Hindlimb muscle (tissue), 1 donor: Measurements from ENCODE around the gene FOXA2. TPM values are rescaled to one million over a fixed set of nuclear protein-coding genes. Genes with fewer than 3 reads are reported as not detected.

Experiments used
- DNase-seq: peaks from one replicate; pipeline ENCODE4 v3.0.0-alpha.2; 2013
- polyA plus RNA-seq: library from polyadenylated mRNA; unstranded; fragments of 120-200 nt; gene quantifications from one replicate; pipeline ENCODE4 v1.2.1, GENCODE V29; 2013; ENCODE audit not compliant: insufficient read length

FOXA2 gene
- polyA plus RNA-seq, 1 donor, result not detected

DNA sequence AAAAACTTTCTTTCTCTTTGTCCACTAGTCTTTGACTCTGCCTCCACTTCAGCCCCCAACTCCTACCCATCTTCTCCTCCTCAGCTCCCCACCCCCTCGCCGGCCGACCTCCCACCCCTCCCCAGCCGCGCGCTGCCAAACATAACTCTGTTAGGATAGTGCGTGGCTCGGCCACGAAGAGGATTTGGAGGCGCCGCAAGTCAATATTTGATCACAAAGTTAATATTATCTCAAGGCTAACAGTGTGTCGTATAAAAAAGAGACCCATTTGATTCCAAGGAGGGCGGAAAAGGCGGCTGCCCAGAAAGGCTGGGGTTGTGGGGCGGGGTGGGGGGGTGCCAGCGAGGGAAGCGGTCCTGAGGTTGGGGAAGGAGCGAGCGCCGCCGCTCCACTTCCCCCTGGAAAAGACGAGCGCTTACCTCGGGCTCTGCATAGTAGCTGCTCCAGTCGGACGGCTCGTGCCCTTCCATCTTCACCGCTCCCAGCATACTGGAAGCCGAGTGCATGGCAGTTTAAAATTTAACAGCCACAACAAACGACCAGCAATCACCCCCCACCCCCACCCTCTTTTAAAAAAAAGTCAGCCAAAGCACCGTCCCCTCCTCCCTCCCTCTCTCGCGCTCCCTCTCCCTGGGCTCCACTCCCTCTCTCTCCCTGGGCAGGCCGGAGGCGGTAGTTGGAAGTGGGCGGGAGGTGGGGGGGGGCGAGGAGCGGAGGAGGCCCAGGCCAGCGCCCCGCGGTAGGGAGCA, 425 bp downstream of the FOXA2 start:
- DNase-seq, result no peak

DNA sequence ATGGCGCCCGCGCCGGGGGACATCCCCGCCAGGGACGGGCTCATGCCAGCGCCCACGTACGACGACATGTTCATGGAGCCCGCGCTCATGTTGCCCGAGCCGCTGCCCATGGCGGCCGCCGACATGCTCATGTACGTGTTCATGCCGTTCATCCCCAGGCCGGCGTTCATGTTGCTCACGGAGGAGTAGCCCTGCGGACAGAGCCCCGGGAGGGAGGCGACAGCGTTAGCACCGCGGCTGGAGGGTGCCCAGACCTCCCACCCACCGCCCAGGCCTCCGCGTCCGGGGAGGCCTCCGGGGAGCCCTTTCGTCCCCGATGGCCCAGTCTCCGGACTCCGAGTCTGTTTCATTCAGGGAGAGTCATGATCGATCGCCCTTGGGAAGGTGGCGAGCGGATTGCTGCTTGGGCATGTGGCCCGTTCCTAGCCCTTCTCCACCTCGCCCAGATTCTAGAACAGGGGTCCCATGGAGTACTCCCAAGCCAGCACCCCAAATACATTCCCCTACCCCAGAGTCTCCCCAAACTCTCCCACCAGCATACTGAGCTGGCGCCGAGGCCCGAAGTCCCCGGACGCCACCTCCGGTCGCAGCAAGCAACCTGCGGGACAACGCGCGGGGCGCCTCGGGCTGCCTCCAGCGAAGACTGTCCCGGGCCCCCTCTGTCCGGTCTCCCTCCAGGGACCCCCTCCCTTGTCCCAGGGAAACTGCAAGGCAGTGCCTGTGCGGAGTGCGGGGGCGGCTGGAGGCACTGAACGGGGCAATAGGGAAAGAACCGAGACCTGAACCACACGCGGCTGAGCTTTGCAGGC, 1.2 kb downstream of the FOXA2 start:
- DNase-seq, result no peak

DNA sequence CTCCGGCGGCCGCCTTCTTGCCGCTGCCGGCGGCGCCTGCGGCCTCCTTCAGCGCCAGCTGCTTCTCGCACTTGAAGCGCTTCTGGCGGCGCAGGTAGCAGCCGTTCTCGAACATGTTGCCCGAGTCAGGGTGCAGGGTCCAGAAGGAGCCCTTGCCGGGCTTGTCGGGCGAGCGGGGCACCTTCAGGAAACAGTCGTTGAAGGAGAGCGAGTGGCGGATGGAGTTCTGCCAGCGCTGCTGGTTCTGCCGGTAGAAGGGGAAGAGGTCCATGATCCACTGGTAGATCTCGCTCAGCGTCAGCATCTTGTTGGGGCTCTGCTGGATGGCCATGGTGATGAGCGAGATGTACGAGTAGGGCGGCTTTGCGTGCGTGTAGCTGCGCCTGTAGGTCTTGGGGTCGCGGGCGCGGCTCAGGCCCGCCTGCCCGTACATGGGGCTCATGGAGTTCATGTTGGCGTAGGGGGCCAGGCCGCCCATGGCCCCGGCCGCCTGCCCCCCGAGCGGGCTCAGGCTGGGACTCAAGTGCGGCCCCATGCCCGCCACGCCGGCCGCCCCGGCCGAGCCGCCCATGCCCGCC, 1.9 kb downstream of the FOXA2 start:
- no peak for DNase-seq

- no peak for DNase-seq
Measured at GRCh38 chr20:22581437-22582385, 2.7 kb downstream of the FOXA2 start.

DNA sequence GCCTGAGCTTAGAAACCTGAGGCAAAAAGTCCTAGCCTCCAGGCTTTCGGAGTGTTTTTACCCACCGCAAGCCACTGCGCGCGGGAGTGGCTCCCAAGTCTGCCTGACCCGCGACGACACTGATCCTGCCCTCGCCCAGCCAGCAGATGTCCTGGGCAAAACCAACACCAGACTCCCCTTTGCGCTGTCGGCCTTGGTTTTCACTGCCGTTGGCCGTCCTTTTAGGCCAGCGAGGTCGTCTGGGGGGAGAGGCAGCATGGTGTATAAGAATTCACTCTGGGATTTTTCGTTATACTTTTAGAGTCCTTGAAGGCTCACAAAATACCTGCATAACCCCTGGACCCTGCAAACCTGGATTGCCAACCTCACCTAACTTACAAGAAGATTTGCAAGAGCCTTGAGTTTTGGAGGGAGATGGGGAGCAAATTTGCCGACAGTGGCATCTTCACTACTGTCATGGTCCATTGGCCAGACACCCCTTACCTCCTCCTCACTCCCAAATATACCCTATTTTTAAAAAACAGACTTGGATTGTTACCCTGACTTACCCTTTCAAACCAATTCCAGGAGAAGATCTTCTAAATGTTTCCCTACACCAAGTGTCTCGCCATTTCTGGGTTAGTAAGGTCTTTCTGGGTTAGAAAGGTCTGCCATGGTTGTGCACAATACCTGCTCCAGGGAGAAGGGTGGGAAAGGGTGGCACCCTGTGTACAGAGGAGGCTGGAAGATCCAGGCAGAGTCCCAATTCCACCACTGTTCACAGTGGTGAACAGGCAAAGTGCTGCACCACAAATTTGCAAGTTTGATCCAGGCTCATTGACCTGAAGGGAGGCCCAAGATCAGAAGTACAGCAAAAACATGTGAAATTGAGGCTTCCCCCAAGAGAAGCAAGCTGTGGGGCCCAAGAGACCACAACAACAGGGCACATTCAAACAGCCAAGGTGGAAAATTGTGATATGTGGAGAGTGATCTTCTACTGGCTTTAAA, 4.4 kb downstream of the FOXA2 start:
- DNase-seq, result no peak

GRCh38 chr20:22579119-22579427, 5.3 kb downstream of the FOXA2 start:
- no peak for DNase-seq

DNA sequence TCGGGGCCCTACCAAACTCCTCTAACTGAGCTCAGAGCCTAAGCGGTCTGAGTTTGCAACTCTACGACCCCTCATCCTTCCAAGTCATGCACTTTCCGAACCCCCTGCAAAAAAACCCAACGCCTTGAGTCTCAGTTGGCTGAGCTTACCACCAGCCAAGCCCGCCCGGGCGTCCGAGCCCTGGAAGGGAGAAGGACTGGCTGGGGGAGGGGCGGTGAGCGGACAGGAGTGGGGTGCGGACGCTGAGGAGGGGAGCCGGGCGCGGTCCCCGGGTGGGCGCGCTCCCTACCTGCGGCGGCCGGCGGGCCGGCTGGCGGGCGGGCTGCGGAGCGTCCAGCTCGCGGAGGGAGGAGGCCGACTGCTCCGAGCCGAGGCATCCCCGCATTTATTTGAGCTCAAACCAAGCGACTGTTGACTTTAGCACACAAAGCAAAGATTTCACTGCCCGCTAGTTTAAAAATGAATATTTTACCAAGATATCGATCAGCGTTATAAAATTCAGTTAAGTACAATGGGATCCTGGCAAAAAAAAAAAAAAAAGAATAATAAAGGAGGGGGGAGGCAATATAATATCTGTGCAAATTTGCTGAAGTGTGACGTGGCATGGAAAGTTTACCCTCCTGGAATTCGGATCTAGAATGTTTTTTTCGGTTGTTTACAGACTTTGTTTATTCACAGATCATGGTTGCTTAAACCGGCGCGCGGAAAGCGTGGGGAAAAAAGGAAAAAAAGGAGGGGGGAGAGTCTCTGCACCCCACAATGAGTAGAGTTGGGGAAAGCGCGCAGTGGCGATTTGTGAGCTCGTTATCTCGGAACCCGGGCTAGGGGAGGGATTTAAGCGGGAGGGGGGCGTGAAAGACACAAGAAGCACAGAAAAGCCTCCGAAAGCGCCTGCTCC, 5.9 kb downstream of the FOXA2 start:
- DNase-seq, result no peak

DNA sequence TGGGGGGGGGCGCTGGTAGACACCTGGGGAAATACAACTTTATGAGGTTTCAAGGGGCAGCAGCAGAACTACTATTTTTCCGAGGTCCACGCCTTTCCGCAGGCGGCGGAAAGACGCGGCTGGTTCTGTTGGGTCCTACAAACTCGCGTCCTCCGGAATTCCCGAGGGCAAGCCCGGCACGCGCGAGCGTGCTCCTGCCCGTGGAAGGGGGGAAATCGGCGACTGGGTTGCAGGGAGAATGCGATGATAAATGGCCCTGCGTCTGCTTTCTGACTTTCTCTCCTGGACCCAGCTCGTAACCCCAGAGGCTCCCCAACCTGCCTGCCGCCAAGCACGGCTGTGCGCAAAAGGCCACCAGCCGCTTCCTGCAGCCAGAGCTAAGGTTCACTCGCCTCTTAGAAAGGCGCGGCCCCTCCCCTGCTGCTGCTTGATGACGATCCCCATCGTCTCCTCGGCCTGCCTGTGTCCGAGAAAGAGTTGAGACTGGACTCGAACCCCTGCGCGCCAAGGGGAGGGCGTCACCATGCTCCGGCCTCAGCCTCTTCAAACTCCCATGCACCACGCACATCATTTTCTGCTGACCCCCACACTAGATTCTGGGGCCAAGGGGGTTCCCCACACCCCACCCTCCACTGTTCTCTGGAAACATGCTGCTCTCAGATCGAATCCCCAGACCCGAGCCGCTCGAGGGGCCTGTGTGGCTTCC, 6.7 kb downstream of the FOXA2 start:
- DNase-seq, result no peak

DNA sequence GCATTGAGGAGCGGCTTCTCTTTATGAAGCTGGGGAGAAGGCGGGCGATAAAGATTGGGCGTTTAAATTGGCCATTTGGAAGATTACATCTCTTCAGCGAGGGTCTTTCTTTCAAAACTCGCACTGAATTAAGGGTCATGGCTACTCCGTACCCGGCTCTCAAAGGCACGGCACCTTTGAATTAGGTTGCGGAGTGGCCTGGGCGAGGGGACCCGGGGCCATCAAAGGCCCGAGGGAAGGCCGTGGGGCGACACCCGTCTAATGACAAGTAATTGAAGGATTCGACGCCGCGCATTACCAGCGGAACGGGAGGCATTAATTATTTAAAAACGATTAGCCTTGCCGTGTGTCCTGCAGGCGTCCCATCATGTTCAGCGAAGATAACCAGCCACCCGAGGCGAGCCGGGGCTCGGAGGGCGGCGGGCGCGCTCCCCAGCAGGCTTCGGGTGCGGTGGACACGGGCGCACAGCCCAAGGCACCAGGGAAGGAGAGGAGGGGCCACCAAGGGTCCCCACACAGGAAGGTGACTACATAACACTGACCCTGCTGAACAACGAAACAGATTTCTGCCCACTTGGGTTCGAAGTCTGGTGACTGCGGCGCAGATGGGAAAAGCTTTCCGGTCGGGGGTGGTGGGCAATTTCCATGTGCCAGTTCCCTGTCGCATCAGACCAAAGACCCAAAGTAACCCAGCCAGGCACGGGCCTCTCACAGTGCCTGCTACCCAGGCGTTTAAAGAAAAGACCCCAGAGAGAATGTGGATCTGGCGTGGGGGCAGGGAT, 7.4 kb downstream of the FOXA2 start:
- DNase-seq, result no peak

- no peak for DNase-seq
Measured at GRCh38 chr20:22576273-22576672, 8.1 kb downstream of the FOXA2 start.

- DNase-seq, result no peak
Measured at GRCh38 chr20:22575737-22576136, 8.6 kb downstream of the FOXA2 start.

- no peak for DNase-seq
Measured at GRCh38 chr20:22575087-22575721, 9.2 kb downstream of the FOXA2 start.

DNA sequence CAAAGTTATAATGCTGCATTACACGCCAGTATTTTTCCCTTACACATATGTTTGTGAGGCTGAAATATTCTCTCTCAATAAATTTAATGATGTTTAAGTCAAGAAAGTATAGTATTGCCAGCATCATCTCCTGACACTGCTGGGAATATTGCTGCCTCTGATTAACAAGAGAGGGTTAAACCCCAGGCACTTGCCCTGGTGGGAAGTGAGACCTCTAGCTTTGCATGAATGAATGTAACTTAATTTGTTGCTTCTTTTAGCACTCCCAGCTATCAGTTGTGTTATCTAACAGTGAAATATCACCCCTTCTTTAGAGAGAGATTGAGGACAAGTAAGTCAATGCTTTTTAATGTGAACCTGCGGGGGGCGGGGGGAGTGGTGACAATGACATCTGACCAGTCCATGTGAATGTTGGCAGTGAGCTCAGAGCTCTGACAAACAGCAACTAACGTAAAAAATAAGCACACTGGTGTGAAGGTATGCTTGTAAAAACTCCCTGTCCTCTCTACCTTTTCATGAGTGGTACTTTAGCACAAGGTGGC, 9.8 kb downstream of the FOXA2 start:
- no peak for DNase-seq

DNA sequence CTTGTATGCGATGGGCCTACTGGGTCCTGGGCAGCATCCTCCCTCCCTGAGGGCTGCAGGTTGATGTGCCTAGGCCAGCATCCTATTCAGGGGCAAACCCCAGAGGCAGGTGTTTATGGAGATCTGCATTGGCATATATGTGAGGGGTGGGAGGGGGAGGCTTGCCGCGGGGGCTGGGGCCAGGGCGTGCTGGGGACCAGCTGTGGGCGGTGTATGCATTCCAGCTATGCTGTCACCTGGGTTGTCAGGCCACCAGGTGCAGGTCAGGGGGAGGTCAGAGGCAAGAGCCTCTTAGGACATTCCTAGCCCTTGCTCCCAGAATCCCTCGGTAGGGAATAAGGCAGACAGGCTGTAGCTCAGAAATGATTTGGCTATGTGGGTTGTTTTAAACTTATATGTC, 11.9 kb downstream of the FOXA2 start:
- DNase-seq, result no peak

- DNase-seq, result no peak
Measured at GRCh38 chr20:22572023-22572422, 12.3 kb downstream of the FOXA2 start.

- DNase-seq, result no peak
Measured at GRCh38 chr20:22569353-22569752, 15.0 kb downstream of the FOXA2 start.

DNA sequence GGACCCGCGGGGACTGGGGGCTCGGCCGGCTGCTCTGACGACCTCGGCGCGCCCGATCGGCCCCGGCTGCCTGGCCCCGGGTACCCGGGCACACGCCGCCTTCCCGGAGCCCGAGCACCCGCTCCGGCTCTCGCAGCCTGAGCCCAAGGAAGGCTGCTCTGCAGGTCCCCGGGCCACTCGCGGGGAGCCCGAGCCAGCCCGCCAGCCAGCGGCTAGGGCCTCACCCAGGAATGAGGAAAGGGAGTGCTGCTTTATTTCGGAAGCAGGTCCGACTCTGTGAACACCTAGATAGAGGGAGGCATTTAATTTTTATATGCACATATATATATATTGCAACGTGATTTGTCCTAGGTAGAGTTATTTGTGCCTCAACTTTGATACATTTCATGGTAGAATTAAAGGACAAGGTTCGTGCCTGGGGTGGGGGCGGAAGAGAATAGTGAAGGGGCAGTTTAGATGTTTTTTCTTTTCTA, 15.5 kb downstream of the FOXA2 start:
- DNase-seq, result no peak
